Ishikawa (cell line): ENCODE data around the gene BLM.

Experiments
- CEBPB ChIP-seq: IDR thresholded peaks from 2 replicates; pipeline ENCODE4 v1.6.1; 2012
- CREB1 ChIP-seq: IDR thresholded peaks from 2 replicates; pipeline ENCODE4 v1.6.1; 2012; ENCODE audit warnings: low read depth
- EGR1 ChIP-seq: IDR thresholded peaks from 2 replicates; pipeline ENCODE4 v1.6.1; 2012
- EP300 ChIP-seq: IDR thresholded peaks from 2 replicates; pipeline ENCODE4 v1.6.1; 2012; ENCODE audit warnings: borderline replicate concordance
- FOXM1 ChIP-seq: IDR thresholded peaks from 2 replicates; pipeline ENCODE4 v1.6.1; 2012; ENCODE audit warnings: low read depth, borderline replicate concordance
- NFIC ChIP-seq: IDR thresholded peaks from 2 replicates; pipeline ENCODE4 v1.6.1; 2012
- RAD21 ChIP-seq: IDR thresholded peaks from 2 replicates; pipeline ENCODE4 v1.6.1; 2012; ENCODE audit warnings: low read depth
- TAF1 ChIP-seq: IDR thresholded peaks from 2 replicates; pipeline ENCODE4 v1.6.1; 2012; ENCODE audit warnings: low read depth, mild to moderate bottlenecking
- TCF12 ChIP-seq: IDR thresholded peaks from 2 replicates; pipeline ENCODE4 v1.6.1; 2012; ENCODE audit warnings: low read depth
- TEAD4 ChIP-seq: IDR thresholded peaks from 2 replicates; pipeline ENCODE4 v1.6.1; 2012
- YY1 ChIP-seq: IDR thresholded peaks from 2 replicates; pipeline ENCODE4 v1.6.1; 2012; ENCODE audit warnings: low read depth
- ZBTB7A ChIP-seq: IDR thresholded peaks from 2 replicates; pipeline ENCODE4 v1.6.1; 2012; ENCODE audit warnings: low read depth
- TF ChIP-seq, protein P1 (sequence below): IDR thresholded peaks from 2 replicates; pipeline ENCODE4 v1.6.1; 2012
- TF ChIP-seq, protein P2 (sequence below): IDR thresholded peaks from 2 replicates; pipeline ENCODE4 v1.6.1; 2012
- TF ChIP-seq, protein P3 (sequence below): IDR thresholded peaks from 2 replicates; pipeline ENCODE4 v1.6.1; 2012; ENCODE audit warnings: low read depth, mild to moderate bottlenecking

Gene BLM

DNA sequence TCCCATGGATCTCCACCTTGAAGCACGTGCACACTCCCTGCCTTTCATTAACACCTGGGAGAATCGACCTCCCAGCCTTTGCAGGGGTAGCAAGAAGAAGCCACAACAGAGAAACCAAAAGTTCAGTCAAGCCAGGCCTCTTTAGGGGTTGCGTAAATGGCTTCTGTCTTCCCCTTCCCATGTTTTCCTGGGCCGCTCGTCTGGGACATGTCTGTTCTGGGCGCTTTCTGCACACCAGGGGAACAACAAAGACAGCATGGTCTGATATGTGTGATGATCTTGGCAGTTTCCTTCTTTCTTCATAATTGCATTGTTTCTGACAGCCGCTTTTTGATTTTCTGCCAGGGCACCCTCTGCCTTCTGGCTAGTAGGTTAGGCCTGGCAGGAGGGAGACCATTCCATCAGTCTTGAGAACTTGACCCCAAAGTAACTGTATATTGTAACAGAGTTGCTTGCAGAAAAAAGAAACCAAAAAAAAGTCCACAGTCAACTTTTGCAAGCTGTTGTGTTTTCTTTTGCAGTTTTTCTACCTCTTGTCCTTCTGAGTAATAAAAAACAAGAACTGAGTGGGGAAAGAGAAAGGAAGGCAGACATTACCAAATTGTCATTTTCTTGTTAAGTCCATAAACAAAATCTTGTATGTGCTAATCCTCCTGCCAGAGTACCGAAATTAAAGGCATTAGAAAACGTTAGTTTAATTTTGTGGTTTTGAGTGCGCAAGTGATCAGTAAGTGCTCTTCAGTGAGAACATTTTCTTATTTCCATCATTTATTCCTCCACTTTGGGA lies 95.2 kb downstream of the BLM start:
- TF ChIP-seq, protein P1, sequence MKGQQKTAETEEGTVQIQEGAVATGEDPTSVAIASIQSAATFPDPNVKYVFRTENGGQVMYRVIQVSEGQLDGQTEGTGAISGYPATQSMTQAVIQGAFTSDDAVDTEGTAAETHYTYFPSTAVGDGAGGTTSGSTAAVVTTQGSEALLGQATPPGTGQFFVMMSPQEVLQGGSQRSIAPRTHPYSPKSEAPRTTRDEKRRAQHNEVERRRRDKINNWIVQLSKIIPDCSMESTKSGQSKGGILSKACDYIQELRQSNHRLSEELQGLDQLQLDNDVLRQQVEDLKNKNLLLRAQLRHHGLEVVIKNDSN = no peak
- TF ChIP-seq EP300 (no peak), NFIC (no peak), EGR1 (no peak), YY1 (no peak), FOXM1 (no peak)
- TF ChIP-seq, protein P2, sequence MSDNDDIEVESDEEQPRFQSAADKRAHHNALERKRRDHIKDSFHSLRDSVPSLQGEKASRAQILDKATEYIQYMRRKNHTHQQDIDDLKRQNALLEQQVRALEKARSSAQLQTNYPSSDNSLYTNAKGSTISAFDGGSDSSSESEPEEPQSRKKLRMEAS = no peak

DNA sequence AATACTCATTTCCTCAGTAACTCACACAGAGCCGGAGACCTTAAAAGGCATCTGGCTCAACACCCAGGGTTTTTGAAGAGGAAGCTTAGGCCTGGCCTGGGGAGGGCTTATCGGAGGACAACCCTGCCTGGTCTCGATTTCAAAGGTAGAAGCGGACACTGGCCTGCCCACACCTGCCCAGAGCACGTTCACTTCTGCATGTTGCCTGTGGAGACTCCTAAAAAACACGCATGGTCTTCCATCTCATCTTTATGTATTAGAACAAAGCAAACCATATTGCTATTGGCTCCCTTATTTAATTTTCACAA lies 95.8 kb downstream of the BLM start:
- no peak for TF ChIP-seq CEBPB
- TF ChIP-seq, protein P1 = no peak
- no peak for TF ChIP-seq TEAD4
- TF ChIP-seq EGR1 = no peak
- TF ChIP-seq FOXM1 = no peak
- no peak for TF ChIP-seq YY1
- no peak for TF ChIP-seq CREB1
- no peak for TF ChIP-seq RAD21
- TF ChIP-seq, protein P3, sequence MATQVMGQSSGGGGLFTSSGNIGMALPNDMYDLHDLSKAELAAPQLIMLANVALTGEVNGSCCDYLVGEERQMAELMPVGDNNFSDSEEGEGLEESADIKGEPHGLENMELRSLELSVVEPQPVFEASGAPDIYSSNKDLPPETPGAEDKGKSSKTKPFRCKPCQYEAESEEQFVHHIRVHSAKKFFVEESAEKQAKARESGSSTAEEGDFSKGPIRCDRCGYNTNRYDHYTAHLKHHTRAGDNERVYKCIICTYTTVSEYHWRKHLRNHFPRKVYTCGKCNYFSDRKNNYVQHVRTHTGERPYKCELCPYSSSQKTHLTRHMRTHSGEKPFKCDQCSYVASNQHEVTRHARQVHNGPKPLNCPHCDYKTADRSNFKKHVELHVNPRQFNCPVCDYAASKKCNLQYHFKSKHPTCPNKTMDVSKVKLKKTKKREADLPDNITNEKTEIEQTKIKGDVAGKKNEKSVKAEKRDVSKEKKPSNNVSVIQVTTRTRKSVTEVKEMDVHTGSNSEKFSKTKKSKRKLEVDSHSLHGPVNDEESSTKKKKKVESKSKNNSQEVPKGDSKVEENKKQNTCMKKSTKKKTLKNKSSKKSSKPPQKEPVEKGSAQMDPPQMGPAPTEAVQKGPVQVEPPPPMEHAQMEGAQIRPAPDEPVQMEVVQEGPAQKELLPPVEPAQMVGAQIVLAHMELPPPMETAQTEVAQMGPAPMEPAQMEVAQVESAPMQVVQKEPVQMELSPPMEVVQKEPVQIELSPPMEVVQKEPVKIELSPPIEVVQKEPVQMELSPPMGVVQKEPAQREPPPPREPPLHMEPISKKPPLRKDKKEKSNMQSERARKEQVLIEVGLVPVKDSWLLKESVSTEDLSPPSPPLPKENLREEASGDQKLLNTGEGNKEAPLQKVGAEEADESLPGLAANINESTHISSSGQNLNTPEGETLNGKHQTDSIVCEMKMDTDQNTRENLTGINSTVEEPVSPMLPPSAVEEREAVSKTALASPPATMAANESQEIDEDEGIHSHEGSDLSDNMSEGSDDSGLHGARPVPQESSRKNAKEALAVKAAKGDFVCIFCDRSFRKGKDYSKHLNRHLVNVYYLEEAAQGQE = no peak

DNA sequence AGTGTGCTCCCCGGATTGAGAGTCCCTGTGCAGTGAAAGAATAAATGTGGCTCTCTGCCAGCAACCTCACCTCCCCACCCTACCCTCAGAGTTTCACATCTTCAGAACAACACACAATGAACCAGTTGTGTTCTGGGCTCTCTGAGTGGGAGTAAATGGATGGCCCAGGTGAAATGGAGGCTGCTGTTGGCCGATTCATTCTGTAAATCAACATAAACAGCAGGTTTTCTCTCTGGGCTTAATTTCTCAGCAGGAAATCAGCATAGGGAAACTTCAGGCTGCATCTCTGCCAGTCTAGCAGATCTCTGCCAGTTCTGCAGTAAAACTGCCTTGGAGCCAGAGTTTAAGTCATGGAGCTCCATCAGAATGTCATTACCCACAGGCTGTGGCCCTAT lies 96.6 kb downstream of the BLM start:
- TF ChIP-seq, protein P2 = no peak
- no peak for TF ChIP-seq CEBPB
- no peak for TF ChIP-seq TCF12
- no peak for TF ChIP-seq NFIC
- TF ChIP-seq EGR1 = no peak
- TF ChIP-seq TAF1 = no peak
- TF ChIP-seq, protein P3 = no peak
- TF ChIP-seq ZBTB7A = no peak
- TF ChIP-seq RAD21 = no peak
- no peak for TF ChIP-seq CREB1
- TF ChIP-seq FOXM1 = no peak
- TF ChIP-seq EP300 = no peak
- TF ChIP-seq YY1 = no peak
- TF ChIP-seq, protein P1 = no peak
- TF ChIP-seq TEAD4 = no peak

DNA sequence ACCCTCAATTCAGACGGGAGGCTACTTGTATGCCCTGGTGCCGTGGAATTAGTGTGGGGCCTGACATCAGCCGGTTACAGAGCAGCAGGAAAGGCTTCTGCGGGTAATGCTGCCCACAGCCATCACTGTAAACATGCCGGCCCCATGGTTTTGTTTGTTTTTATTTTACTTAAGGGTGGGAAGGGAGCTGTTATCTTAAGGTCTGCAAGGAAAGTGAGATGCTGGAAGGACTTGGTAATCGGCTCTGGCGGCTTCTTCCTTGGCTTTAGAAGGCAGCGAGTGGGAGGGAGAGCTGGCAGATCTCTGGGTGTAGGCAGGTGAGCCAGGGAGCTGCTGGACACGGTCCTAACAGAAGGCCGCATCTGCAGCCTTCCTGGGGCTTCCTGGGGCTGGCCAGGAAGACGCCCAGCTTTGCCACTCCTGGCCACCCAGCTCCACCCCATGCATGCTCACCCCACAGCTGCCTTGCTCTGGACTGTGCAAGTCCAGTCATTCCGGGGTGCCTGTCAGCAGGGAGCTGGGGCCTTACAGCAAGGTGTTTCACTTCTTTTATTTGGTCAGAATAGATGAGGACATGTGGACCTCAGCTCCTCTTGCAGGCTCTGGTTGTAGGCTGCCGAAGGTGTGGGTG lies 97.2 kb downstream of the BLM start:
- TF ChIP-seq TCF12 (no peak), TEAD4 (no peak), TAF1 (no peak), NFIC (no peak), ZBTB7A (no peak), EGR1 (no peak), CEBPB (no peak), YY1 (no peak), FOXM1 (no peak), EP300 (no peak), CREB1 (no peak), RAD21 (no peak)
- TF ChIP-seq, protein P1 = no peak
- TF ChIP-seq, protein P3 = no peak
- TF ChIP-seq, protein P2 = no peak
